GM23338 (cell line): ENCODE results near the gene TLE3.

Experiments used
- CREB1 ChIP-seq: fragments of 250-450 bp; sonication (Bioruptor Pico); IDR thresholded peaks from 2 replicates; pipeline ENCODE4 v1.5.0; 2020; ENCODE audit warnings: low read depth, mild to moderate bottlenecking, moderate library complexity
- CTCF ChIP-seq, 2 experiments: fragments of 200-600 bp in 1 of 2; sonication (generic) in 1 of 2; conservative IDR thresholded peaks; 2 replicates each; pipeline versions ENCODE4 v1.5.1 to v1.6.1; 2016 to 2017; ENCODE audit warnings: antibody characterized with exemption in 2 of 2, low read depth in 2 of 2, mild to moderate bottlenecking in 2 of 2, moderate library complexity in 1 of 2
- EZH2 ChIP-seq: fragments of 200-600 bp; sonication (generic); IDR thresholded peaks from one replicate; pipeline ENCODE4 v1.8.0; 2017; ENCODE audit warnings: antibody characterized with exemption, mild to moderate bottlenecking, low read depth; ENCODE audit not compliant: unreplicated experiment
- EZH2phosphoT487 ChIP-seq: fragments of 200-600 bp; sonication (generic); IDR thresholded peaks from one replicate; pipeline ENCODE4 v1.8.1; 2018; ENCODE audit warnings: antibody characterized with exemption; ENCODE audit not compliant: unreplicated experiment
- POLR2AphosphoS5 ChIP-seq: IDR thresholded peaks from 2 replicates; pipeline ENCODE4 v1.6.1; 2016; ENCODE audit warnings: antibody characterized with exemption, low read depth
- REST ChIP-seq: IDR thresholded peaks from one replicate; pipeline ENCODE4 v1.6.1; 2018; ENCODE audit warnings: antibody characterized with exemption; ENCODE audit not compliant: unreplicated experiment

GRCh38 chr15:70127288-70127746 lies 29.6 kb upstream of the TLE3 start:
- TF ChIP-seq EZH2 (no peak), CTCF (conservative IDR thresholded peaks at IDR 0.05; ENCODE audit: low read depth in 2 of 2) (no peak), POLR2AphosphoS5 (no peak), CREB1 (CRISPR knock-in tag) (no peak), EZH2phosphoT487 (no peak), REST (no peak)
